Keratinocyte (primary cell): ENCODE data around the gene RELT.

ENCODE experiments used
- EZH2 ChIP-seq: IDR thresholded peaks from one replicate; pipeline ENCODE4 v1.6.1; 2012; ENCODE audit warnings: inconsistent platforms, mild to moderate bottlenecking, low read length, moderate library complexity
- TF ChIP-seq, protein P1 (sequence below), 3 experiments: IDR thresholded peaks in 1 of 3; conservative IDR thresholded peaks in 1 of 3; optimal IDR thresholded peaks in 1 of 3; 2 replicates in 2 of 3; 3 replicates in 1 of 3; pipeline versions ENCODE3 to v1.5.1; 2011; ENCODE audit warnings: low read length in 3 of 3, mild to moderate bottlenecking in 3 of 3, moderate library complexity in 2 of 3, control low read depth in 1 of 3, inconsistent platforms in 1 of 3; ENCODE audit not compliant: insufficient read depth in 2 of 3; ENCODE audit errors: extremely low read depth in 1 of 3

DNA sequence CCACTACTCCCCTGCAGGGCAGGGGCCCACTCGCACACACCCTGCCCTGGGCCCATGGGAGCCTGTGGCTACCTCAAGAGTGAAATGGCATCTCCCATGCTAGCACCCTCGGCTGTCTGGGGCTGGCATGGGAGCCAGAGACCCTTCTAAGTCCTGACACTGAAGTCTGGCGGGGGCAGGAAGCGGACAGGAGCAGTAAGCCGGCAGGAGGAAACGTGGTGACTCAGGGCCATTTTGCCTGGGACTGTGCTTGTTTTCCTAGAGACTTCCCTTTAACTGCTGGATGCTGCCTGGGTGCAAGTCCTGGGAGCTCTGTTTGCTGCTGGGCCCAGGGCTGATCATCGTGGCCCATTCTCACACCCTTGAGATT is 16.8 kb downstream of the RELT start:
- TF ChIP-seq, protein P1, sequence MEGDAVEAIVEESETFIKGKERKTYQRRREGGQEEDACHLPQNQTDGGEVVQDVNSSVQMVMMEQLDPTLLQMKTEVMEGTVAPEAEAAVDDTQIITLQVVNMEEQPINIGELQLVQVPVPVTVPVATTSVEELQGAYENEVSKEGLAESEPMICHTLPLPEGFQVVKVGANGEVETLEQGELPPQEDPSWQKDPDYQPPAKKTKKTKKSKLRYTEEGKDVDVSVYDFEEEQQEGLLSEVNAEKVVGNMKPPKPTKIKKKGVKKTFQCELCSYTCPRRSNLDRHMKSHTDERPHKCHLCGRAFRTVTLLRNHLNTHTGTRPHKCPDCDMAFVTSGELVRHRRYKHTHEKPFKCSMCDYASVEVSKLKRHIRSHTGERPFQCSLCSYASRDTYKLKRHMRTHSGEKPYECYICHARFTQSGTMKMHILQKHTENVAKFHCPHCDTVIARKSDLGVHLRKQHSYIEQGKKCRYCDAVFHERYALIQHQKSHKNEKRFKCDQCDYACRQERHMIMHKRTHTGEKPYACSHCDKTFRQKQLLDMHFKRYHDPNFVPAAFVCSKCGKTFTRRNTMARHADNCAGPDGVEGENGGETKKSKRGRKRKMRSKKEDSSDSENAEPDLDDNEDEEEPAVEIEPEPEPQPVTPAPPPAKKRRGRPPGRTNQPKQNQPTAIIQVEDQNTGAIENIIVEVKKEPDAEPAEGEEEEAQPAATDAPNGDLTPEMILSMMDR (optimal IDR thresholded peaks at IDR 0.05 in 1 of 3, IDR thresholded peaks at IDR 0.05 in 1 of 3, conservative IDR thresholded peaks at IDR 0.05 in 1 of 3; ENCODE audit: extremely low read depth in 1 of 3, insufficient read depth in 2 of 3, low read length in 3 of 3), result no peak
- TF ChIP-seq EZH2, result no peak
